Breast epithelium (tissue), 3 donors: Measurements from ENCODE around the gene PRR3.
"Not testable (repeated sequence)": the region's sequence is repeated elsewhere in the genome, so short reads cannot be mapped to it uniquely, and the experiment has no call there.

Source experiments
- POLR2A ChIP-seq: fragments of 450-650 bp; IDR thresholded peaks from one replicate; pipeline ENCODE4 v1.6.1; 2016; ENCODE audit warnings: antibody characterized with exemption, mild to moderate bottlenecking, moderate library complexity
- POLR2AphosphoS5 ChIP-seq, 3 donors: sonication (generic); formaldehyde crosslinking; IDR thresholded peaks; one replicate each; pipeline ENCODE4 v1.6.1; 2017; ENCODE audit warnings: antibody characterized with exemption in 3 of 3
- TF ChIP-seq, protein P1 (sequence below), 3 donors: fragments of 450-650 bp; IDR thresholded peaks; one replicate each; pipeline ENCODE4 v1.5.1; 2016 to 2017; ENCODE audit warnings: antibody characterized with exemption in 3 of 3, mild to moderate bottlenecking in 3 of 3, moderate library complexity in 3 of 3

GRCh38 chr6:30516754-30517076 lies 40.4 kb upstream of the PRR3 start:
- TF ChIP-seq POLR2AphosphoS5 (IDR thresholded peaks at IDR 0.05); POLR2A: not testable (repeated sequence)
- TF ChIP-seq, protein P1, sequence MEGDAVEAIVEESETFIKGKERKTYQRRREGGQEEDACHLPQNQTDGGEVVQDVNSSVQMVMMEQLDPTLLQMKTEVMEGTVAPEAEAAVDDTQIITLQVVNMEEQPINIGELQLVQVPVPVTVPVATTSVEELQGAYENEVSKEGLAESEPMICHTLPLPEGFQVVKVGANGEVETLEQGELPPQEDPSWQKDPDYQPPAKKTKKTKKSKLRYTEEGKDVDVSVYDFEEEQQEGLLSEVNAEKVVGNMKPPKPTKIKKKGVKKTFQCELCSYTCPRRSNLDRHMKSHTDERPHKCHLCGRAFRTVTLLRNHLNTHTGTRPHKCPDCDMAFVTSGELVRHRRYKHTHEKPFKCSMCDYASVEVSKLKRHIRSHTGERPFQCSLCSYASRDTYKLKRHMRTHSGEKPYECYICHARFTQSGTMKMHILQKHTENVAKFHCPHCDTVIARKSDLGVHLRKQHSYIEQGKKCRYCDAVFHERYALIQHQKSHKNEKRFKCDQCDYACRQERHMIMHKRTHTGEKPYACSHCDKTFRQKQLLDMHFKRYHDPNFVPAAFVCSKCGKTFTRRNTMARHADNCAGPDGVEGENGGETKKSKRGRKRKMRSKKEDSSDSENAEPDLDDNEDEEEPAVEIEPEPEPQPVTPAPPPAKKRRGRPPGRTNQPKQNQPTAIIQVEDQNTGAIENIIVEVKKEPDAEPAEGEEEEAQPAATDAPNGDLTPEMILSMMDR (IDR thresholded peaks at IDR 0.05) = not testable (repeated sequence)
